UCSD-AML1 (cell line): ENCODE measurements around the gene NFATC2.

Source experiments
- DNase-seq: peaks from one replicate; lab custom pipeline; 2025; ENCODE audit not compliant: unreplicated experiment; lab: John Stamatoyannopoulos, UW

The NFATC2 gene

DNA sequence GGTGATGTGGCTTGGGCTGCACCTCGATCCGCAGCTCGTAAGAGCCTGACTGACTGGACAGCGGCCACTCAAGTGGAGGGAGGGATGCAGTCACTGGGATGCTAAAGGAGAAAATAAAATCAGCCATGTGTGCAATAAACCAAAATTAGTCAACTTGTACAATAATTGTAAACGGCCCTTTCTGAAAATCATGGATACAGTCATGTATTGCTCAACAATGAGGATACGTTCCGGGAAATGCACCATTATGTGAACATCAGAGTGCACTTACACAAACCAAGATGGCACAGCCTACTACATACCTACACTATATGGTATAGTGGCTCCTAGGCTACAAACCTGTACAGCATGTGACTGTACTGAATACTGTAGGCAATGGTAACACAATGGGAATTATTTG is 25.7 kb downstream of the NFATC2 start:
- DNase-seq, result no peak

DNA sequence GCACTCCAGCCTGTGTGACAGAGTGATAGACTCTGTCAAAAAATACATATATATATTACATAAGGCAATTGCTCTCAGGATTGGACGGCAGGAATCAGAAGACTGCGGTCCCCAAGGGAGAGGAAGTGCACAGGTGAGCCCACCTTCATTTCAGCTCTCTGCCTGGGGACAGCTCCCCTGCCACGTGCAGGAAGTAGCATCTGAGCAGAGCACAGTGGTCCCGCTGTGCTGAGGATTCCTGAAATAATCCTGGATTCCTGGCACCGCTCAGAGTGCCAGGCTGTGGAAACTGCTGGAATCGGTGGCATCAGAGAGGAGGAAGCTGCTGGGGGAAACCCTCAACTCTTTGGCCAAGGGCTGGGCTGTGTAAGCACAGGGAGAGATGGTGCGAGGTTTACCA is 27.7 kb downstream of the NFATC2 start:
- DNase-seq, result no peak

DNA sequence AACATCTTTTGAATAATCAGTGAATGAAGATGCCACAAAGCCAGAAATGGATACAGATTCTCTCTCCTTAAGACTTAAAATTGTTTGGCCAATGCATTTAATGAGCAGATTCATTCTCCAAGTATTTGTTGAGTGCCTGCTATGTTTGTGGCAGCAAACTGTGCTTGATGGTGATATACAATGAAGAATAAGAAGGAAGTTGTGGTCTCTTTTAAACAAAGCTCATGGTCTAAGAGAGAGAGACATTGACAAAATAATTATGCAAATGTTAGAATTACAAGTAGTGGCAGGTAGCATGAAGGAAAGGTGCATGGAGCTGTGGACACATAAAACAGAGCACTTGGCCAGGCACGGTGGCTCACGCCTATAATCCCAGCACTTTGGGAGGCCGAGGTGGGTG is 28.3 kb downstream of the NFATC2 start:
- DNase-seq, result no peak

DNA sequence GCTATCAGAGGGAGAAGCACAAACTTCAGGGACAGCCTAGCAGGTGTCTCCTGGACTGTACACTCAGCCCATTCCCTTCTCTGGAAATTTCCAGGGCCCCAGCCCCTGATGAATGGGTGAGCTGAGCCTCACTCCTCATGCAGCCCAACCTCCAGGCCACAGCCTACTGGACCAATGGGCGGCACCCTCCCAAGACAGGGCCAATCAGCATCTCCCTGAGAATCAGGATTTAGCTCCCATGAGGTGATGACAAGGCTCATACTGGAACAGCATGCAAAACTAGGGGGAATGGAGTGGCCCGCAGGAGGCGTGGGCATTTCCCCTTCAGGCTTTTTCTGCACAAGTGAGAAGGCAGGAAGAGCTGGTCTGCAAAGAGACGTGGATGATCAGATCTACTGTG is 29.0 kb downstream of the NFATC2 start:
- no peak for DNase-seq

DNA sequence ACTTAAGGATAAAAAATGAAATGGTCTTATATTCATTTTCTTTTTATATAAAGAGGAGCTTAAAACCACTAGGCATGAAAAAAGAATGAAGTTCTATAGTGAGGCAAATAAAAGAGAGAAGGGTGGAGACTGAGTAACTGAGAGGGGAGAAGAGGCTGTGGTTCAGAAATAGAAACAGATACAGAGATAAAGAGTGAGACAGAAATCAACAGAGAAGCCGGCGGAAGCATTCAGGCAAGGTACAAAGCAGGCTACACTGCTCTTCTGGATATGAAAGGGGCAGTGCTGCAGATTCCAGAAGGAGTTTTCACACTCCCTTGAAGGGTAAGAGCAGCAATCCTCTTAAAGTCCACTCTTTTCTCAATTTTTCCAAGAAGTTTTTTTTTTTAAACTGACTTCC is 29.9 kb downstream of the NFATC2 start:
- no peak for DNase-seq

DNA sequence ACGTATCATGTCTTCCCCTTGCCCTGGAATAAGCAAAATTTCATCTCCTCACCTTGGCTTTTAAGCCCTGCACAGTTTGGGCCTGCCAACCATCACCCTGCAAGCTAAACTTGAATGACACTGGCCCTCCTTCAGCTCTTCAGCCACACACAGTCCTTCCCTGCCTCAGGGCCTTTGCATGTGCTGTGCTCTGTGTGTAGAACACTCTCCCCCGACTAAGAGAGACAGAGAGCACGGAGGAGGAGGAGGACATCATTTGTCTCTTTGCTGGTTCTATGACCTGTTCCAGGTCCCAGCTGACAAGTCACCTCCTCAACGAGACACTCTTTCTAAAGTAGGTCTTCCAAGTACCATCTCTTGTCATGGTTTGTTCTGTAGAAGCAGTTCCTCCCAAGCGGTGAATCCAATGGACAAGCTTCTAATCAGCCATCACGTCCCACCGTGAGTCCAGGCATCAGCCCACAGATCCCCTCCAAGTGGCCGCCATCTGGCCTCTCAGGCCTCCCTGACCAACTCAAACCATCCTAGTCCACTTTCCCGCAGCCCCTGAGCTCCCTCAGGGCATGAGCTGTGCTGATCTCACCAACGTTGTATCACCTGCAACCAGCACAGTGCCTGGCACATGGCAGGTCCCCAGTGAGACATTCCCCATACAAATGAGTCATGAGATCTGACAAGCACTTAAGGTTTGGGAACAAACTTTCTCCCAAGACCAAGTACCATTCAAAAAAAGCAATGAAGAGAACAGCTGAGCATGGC is 30.5 kb downstream of the NFATC2 start:
- DNase-seq, result no peak

DNA sequence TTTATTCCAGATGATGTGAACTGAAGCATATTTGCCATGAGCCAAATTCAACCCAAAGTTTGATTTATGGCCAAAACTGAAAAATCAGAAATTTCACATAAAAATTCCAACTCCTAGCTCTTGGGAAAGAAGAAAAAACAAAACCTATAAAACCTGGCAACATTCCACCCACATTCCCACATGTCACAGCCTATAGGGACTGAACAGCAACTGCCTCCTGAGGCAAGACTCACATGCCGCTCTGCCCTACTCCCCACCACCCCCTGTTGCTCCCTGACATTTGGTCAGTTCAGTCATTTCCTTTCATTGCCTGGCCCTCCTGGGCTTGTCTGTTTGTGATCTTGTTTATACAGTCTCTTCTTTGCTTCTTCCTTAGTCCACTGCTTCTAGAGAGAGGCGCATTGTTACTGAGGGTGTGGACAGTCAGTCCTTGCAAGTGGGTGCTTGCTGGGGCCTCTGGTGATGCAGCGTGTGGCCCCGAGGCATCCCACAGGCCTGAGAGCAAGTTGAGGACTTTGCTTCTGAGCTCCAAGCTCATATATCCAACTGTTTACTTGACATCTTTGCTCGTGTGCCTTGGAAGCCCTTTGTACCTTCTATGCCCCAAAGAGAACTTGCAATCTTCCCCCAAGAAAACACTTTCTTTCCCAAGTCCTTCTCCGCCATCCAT is 31.4 kb downstream of the NFATC2 start:
- no peak for DNase-seq

DNA sequence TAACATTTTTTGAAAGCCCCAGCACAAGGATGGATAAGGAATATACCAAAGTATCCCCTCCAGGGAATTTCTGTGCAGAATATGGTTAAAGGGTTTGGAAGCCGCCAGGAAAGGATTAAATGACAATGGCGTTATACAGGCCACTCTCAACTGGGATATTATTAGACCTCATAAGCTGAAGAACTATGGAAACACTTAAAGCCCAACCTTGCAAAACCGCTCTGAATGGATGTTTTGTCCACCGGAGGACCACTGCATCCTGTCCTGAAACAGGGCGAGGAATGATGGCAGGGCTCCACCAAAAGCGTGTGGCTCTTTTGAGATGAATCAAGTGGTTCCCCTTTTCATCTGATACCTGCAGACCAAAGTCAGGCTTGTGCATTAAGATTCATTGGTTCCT is 32.4 kb downstream of the NFATC2 start:
- no peak for DNase-seq

DNA sequence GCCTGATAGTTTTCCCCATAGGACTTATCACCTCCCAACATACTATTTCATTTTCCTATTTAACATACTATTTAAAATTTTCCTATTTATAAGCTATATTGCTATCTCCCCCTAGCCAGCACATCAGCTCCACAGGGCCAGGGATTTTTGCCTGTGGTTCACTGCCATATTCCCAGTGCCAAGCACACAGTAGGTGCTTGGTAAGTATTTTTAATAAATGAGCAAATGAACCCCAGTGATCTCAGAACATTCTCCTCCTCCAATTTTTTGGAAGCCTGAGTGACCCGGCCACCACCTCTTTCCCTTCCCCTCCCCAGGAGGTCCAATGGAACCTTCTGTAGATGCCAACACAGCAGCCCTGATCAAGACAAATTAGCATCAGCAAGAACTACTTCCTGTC is 33.3 kb downstream of the NFATC2 start:
- DNase-seq, result no peak

DNA sequence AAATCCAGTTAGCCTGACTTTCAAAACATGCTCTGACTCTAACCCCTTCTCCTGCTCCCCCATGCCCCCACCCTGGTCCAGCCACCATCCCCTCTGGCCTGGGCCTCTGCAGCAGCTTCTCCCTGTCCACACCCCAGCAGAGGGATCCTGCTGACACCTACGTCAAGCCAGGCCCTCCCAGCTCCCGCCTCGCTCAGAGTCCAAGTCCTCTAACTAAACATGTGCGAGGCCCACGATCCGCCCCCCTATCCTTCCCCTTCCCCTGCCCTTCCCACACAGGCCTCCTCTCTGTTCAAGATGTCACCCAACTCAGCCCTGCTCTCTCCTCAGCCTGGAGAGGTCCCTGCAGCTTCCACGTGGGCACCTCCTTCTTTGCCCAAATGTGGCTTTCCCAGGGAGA is 33.7 kb downstream of the NFATC2 start:
- no peak for DNase-seq

DNA sequence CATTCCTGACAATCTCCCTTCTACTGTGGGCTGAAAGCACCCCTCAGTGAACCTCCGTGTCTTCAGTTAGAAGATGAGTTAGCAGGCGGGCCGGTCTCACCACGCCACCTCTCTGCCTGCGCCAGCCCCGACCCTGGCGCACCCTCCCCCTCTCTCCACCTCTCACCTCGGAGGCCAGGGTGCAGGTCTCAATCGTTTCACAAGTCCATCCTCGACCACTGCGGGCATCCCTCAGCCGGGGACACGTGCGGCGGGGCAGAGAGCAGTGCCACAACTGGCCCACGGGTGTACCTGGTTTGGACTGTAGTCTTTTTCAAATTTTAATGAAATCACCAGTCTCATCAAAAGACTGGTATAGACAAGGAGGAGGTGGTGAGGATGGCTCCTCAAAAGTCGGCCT is 34.4 kb downstream of the NFATC2 start:
- DNase-seq, result no peak

DNA sequence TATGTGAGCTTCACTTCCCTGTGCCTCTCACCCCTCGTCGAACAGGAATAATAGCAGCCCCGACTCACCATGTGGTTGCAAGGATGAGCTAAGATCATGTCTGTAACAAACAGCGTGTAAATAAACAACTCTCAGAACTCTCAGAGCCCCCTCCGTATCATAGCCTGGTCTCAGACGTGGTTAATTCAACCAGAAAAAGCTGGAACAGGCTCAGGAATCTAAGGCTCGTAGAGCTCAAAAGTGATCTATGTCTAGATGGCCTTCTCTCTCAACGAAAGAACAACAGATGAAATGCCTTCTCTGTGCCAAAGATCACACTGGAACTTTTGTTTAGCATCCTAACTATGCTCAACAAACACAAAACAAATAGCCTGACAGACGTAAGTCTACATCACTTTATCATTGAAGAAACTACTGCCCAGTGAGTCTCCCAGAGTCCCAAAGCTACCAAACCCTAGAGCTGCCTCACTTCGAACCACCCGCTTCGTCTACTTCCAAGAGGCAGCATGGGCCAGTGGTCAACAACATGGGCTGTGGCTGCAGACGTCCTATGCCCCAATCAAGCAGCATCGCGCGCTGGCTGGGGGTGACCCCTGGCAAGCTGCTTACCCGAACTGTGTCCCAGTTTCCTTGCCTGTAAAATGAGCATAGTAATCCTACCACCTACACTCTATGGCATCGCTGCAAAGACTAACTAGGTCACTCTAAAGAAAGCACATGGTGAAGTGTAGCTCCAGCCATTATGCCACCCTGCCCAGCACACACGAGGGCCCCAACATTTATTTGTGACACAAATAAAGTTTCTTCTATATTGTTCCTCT is 35.1 kb downstream of the NFATC2 start:
- no peak for DNase-seq

DNA sequence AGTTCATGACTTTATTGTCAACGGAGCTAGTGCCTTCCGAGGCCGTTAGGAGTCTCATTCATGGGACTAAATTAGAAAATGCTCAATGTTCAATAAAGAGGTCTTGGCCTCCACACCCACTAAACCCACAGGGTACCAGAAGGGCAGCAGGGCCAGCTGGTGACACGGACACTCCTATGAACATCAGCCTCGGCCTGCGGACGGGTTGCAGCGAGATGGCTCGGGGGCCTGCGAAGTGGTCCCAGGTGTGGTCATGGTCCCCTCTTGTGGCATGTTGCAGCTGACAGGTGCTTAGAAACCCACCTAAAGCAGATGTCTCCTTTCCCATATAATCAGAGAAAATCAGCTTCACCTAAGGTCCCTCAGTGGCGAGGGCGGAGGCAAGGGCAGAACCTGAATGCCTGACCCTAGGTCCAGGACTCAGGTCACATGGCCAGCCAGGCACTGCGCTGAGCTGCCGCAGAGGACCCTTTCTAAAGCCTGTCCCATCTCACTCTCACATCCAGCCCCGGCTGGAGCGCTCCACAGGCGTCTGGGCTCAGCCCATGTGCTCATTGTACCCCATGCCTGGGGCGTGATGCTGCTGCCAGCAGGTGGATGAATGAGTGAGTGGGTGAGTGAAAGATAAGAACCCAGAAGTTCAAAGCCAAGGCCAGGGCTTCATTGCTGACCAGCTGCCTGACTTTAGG is 35.8 kb downstream of the NFATC2 start:
- no peak for DNase-seq

DNA sequence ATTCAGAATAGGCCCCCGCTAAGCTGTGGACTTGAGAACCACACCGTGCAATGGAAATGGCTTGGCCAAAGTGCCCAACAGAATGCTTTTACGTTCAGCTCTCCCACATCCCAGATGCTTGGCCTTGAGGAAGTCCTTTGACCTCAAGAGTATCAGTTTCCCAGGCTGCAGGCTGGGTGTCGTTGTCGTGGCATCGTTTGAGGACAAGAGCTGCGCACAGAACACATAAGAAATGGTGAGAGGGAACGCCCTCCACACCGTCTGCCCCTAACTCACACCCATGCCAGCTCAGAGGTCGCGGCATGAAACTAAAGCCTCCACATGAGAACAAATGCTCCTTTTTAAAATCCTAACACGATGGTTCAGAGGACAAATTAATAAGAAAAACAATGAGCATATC is 37.0 kb downstream of the NFATC2 start:
- DNase-seq, result no peak

DNA sequence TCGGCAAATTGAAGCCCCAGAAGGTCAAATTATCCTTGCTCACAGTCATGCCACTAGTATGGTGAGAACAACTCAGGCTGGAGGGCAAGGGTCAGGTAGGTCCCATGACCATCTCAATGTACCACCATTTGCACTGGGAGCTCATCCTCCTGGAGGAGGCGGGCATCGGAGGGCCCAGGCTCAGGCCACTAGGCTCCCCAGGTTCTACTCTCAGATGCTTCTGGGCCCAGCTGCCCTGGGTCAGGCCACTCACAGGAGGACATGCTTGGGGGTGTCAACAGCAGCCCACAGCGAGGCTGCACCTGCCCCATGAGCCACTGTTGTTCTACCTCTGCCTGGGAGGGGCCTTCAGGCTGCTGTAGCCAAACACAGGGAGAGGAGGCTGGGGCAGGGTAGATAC is 39.1 kb downstream of the NFATC2 start:
- DNase-seq, result no peak

DNA sequence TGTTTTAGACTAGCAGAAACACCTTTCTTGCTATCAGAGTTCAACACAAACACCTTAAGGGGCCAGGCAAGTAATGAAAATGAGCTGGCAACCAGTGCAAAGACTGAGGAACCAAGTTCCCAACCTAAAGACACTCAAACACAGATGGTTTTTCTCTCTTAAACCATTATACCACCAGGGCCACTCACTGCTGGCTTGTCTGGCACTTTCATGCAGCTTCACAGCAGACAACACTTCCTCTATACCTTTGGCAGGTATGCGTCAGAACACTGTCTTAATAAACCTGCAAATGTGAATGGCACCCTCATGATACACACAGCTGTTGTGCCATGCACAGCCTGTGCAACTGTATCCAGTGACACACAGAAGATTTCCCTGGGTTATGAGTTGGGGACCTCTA is 41.6 kb downstream of the NFATC2 start:
- DNase-seq, result no peak

DNA sequence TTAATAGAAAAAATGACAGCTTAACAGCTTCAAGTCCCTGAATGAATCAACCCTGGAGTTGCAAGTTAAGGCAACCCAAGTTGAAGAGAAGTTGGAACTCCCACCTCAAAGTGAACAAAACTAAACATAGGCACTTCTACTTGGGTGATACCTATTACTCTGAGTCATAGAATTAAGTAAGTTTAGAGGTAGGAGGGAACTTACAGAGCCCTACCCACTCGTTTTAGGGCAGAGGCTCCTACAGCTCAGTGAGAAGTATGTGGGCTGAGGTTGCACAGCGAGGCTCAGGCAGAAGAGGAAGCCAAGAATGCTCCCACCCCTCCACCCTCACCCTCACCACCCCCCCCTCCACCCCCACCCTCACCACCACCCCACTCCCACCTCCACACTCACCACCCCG is 42.2 kb downstream of the NFATC2 start:
- peak; percentile 35 for DNase-seq

DNA sequence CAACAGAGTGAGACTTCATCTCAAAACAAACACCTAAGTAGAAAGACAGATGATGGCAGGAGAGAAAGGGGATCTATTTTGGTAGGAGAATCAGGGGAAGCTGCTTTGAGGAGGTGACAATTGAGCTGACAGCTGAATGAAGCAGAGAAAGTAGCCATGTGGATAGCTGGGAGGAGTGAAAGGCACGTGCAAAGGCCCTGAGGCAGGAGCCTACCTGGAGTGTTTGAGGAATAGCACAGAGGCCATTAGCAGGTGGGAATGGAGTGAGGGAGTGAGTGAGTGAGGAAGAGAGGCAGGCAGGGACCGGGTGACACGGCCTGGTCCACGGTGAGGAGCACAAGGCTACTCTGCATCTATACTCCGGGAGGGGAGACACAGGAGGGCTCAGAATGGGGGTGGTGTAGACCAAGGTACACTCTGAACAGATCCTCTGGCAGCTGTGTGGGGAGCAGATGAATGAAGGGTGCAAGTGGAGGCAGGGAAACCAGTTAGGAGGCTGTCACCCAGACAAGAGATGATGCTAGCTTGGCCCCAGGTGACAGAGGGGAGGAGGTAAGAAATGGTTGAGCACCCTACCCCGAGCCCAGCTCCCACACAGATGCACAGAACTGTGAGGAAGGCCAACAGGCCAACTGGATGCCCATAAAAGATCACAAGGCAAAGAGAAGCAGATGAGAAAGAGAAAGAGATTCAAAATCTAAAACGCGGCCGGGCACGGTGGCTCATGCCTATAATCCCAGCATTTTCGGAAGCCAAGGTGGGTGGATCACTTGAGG is 43.6 kb downstream of the NFATC2 start:
- DNase-seq, result no peak

DNA sequence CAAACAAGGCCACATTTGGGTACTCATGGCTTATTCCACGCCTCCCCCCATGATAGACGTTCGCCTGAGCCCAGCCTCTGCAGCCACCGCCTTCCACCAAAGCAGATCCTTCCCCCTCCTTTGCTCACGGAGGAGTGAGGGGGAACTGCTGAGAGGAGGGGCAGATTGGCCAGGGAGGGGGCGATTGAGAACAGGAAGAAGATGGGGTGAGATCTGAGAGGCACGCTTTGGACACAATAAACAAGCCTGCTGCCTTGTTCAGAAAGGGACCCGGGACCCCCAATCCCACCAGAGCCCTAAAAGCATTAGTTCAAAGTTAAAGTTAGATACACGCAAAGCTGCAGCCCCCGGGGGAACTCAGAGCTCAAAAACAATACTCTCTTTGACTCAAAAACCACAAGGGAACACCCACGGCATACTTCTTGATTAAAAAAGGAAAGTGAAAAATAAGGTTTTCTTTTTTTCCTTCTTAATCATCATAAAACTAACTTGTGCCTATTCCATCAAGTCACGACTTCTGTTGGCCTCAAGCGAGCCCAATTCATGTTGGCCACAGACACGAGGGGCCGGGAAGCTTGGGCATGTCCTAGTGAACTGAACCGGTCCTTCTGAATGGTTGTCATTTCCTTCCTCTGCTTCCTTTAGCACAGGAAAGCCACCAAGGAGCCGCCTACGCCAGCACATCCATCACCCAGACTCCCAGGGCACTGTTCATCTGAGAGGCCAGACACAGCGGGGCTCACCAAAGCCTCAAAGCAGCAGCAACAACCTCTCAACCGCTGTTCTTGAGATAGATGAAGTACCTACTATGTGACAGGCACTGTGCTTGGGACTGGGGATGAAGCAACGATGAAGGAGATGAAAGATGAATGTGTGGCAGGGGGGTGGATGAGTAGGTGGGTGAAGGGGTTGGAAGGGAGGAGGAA is 44.7 kb downstream of the NFATC2 start:
- peak; percentile 85 for DNase-seq

DNA sequence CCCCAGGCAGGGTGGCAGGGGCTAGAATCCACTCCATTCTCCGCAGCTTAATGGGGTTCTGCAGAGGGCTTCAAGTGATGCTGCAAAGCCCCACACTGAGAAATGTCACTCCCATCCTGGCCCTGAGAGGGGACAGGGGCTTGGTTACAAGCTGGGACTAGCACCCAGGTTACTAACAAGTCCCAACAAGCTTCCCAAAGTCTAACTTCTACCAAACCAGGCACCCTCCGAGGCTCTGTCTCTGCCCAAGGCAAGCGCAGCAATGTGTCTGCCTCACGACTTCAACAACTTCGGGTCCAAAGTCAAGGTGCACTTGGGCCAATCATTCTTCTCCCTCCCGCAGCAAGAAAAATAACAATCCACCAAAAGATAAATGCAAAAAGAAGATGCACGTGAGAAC is 45.6 kb downstream of the NFATC2 start:
- no peak for DNase-seq
